HepG2 (cell line): ENCODE results near the gene ZNF331. TPM values are rescaled to one million over a fixed set of nuclear protein-coding genes. Genes with fewer than 3 reads are reported as not detected.
A peak's percentile ranks its signal among the peaks of the same experiment; 100 is the strongest.

ENCODE experiments used
- ATAC-seq: fragments of 200-7000 bp; cut with Tn5 transposase; 3 replicates; pipeline ENCODE4 v1.9.1; 2020; ENCODE audit warnings: mild to moderate bottlenecking, moderate library complexity
- BruUV-seq: library from RNA; stranded (reverse); fragments of 400-500 nt; replicated peaks from 2 replicates; lab custom pipeline; 2021; lab: Mats Ljungman, UMichigan
- CTCF ChIA-PET: fragments of 300-600 bp; formaldehyde crosslinking; extraction: SDS; loops from one replicate; lab custom pipeline; 2021; ENCODE audit warnings: low total read pairs, inconsistent platforms, low intra/inter-chr PET ratio; lab: Yijun Ruan, JAX
- POLR2A ChIA-PET: fragments of 350-600 bp; sonication (Branson Sonifier 250); formaldehyde crosslinking; loops from one replicate; lab custom pipeline; 2020; ENCODE audit warnings: antibody characterized with exemption, inconsistent platforms; lab: Yijun Ruan, JAX
- DNase-seq: peaks from one replicate; pipeline ENCODE4 v3.0.0-alpha.2; 2015; ENCODE audit warnings: low spot score
- FAIRE-seq: peaks from 3 replicates; lab custom pipeline; 2011; peaks lifted over from hg19 to GRCh38; lab: Jason Lieb, UNC
- H2AFZ ChIP-seq: one replicate; pipeline ENCODE4 v1.6.1; 2011; ENCODE audit warnings: low read length, inconsistent platforms
- H3K27ac ChIP-seq: fragments of 300-600 bp; 3 replicates; pipeline ENCODE4 v1.8.0; 2011; ENCODE audit warnings: mixed run types, mild to moderate bottlenecking, mixed read lengths, low read length, inconsistent platforms; ENCODE audit not compliant: insufficient read depth; ENCODE audit errors: extremely low read length
- H3K27me3 ChIP-seq, 2 experiments: fragments of 200-600 bp in 1 of 2; 2 replicates in 1 of 2; 3 replicates in 1 of 2; pipeline versions ENCODE4 v1.6.0 to v1.8.0; 2011; ENCODE audit warnings: low read length in 2 of 2, mild to moderate bottlenecking in 2 of 2, moderate library complexity in 2 of 2, inconsistent platforms in 1 of 2; ENCODE audit not compliant: insufficient read depth in 2 of 2, control insufficient read depth in 1 of 2
- H3K36me3 ChIP-seq, 2 experiments: fragments of 200-600 bp in 1 of 2; replicated peaks in 1 of 2; 2 replicates in 1 of 2; 3 replicates in 1 of 2; pipeline versions ENCODE4 v1.5.1 to v1.8.0; 2011; ENCODE audit warnings: low read length in 2 of 2, inconsistent platforms in 1 of 2; ENCODE audit not compliant: insufficient read depth in 2 of 2, control insufficient read depth in 1 of 2
- H3K4me1 ChIP-seq: 2 replicates; pipeline ENCODE4 v1.5.1; 2012; ENCODE audit warnings: low read length, inconsistent platforms; ENCODE audit not compliant: insufficient read depth
- H3K4me2 ChIP-seq: 2 replicates; pipeline ENCODE4 v1.6.0; 2011; ENCODE audit warnings: low read depth, low read length, inconsistent platforms
- H3K4me3 ChIP-seq, 3 experiments: fragments of 200-600 bp in 1 of 3; sonication (generic), shearing (Covaris generic) in 1 of 3; replicated peaks in 1 of 3; 2 replicates each; pipeline ENCODE4 v1.5.1; 2011 to 2016; ENCODE audit warnings: low read length in 3 of 3, inconsistent platforms in 2 of 3, low read depth in 2 of 3, mild to moderate bottlenecking in 2 of 3, control low read depth in 1 of 3, mixed read lengths in 1 of 3; ENCODE audit not compliant: insufficient read depth in 1 of 3
- H3K79me2 ChIP-seq: one replicate; pipeline ENCODE4 v1.6.1; 2011; ENCODE audit warnings: low read length, inconsistent platforms; ENCODE audit not compliant: insufficient read depth
- H3K9ac ChIP-seq: 2 replicates; pipeline ENCODE4 v1.6.0; 2011; ENCODE audit warnings: mild to moderate bottlenecking, low read depth, low read length, inconsistent platforms; ENCODE audit not compliant: insufficient read depth
- H3K9me3 ChIP-seq: 2 replicates; pipeline ENCODE4 v1.5.1; 2012; ENCODE audit warnings: mild to moderate bottlenecking, low read length
- H4K20me1 ChIP-seq: 2 replicates; pipeline ENCODE4 v1.6.0; 2011; ENCODE audit warnings: inconsistent platforms, mild to moderate bottlenecking, low read length, moderate library complexity; ENCODE audit not compliant: insufficient read depth
- ATF5 ChIP-seq: sonication (generic); formaldehyde crosslinking; IDR thresholded peaks from 2 replicates; pipeline ENCODE4 v1.4.0; 2020; ENCODE audit warnings: mild to moderate bottlenecking, low read depth, missing genetic modification reagents
- EP300 ChIP-seq, 3 experiments: sonication (generic) in 1 of 3; formaldehyde crosslinking in 1 of 3; IDR thresholded peaks; 2 replicates each; pipeline versions ENCODE4 v1.5.1 to v1.6.1; 2011 to 2020; ENCODE audit warnings: low read depth in 2 of 3, low read length in 2 of 3, borderline replicate concordance in 1 of 3, improper control_type of control experiment in 1 of 3, mild to moderate bottlenecking in 1 of 3, missing genetic modification reagents in 1 of 3, moderate library complexity in 1 of 3
- FOXA3 ChIP-seq: IDR thresholded peaks from 2 replicates; pipeline ENCODE4 v1.6.1; 2016; ENCODE audit warnings: missing genetic modification reagents, missing compliant biosample characterization
- FOXM1 ChIP-seq: sonication (generic); formaldehyde crosslinking; IDR thresholded peaks from 2 replicates; pipeline ENCODE4 v1.5.0; 2020; ENCODE audit warnings: missing genetic modification reagents
- HDAC2 ChIP-seq: sonication (generic); formaldehyde crosslinking; IDR thresholded peaks from 2 replicates; pipeline ENCODE4 v1.4.0; 2020; ENCODE audit warnings: missing genetic modification reagents
- ISL2 ChIP-seq: sonication (generic); formaldehyde crosslinking; IDR thresholded peaks from 2 replicates; pipeline ENCODE4 v1.5.0; 2020; ENCODE audit warnings: missing genetic modification reagents
- MAZ ChIP-seq, 2 experiments: sonication (generic) in 1 of 2; formaldehyde crosslinking in 1 of 2; IDR thresholded peaks; 2 replicates each; pipeline versions ENCODE4 v1.5.0 to v1.6.1; 2012 to 2020; ENCODE audit warnings: low read depth in 2 of 2, mild to moderate bottlenecking in 2 of 2, borderline replicate concordance in 1 of 2, improper control_type of control experiment in 1 of 2, low read length in 1 of 2, missing genetic modification reagents in 1 of 2, moderate library complexity in 1 of 2
- MEIS2 ChIP-seq: sonication (generic); formaldehyde crosslinking; IDR thresholded peaks from 2 replicates; pipeline ENCODE4 v1.9.0; 2021; ENCODE audit warnings: mild to moderate bottlenecking, missing genetic modification reagents
- MLX ChIP-seq: IDR thresholded peaks from 2 replicates; pipeline ENCODE4 v1.6.1; 2016
- NCOA2 ChIP-seq: sonication (generic); formaldehyde crosslinking; IDR thresholded peaks from 2 replicates; pipeline ENCODE4 v1.8.0; 2022; ENCODE audit warnings: inconsistent platforms
- NFE2L1 ChIP-seq: sonication (generic); formaldehyde crosslinking; IDR thresholded peaks from 2 replicates; pipeline ENCODE4 v1.4.0; 2020; ENCODE audit warnings: missing genetic modification reagents, mild to moderate bottlenecking, borderline replicate concordance
- PAXIP1 ChIP-seq: sonication (generic); formaldehyde crosslinking; conservative IDR thresholded peaks from 2 replicates; pipeline ENCODE4 v1.4.0; 2020; ENCODE audit warnings: mild to moderate bottlenecking, missing genetic modification reagents, moderate library complexity
- SOX6 ChIP-seq, 2 experiments: fragments of 450-650 bp in 1 of 2; sonication (generic) in 1 of 2; formaldehyde crosslinking in 1 of 2; IDR thresholded peaks; 2 replicates each; pipeline versions ENCODE4 v1.4.0 to v1.6.1; 2017 to 2020; ENCODE audit warnings: antibody characterized with exemption in 1 of 2, mild to moderate bottlenecking in 1 of 2, missing genetic modification reagents in 1 of 2
- SRF ChIP-seq: IDR thresholded peaks from 2 replicates; pipeline ENCODE4 v1.6.1; 2011; ENCODE audit warnings: mild to moderate bottlenecking, low read depth, low read length, moderate library complexity
- SRSF1 ChIP-seq: fragments of 200-400 bp; formaldehyde crosslinking; optimal IDR thresholded peaks from 2 replicates; pipeline ENCODE3; 2017; ENCODE audit warnings: mild to moderate bottlenecking, low read depth, low read length, moderate library complexity
- ZKSCAN5 ChIP-seq: sonication (generic); formaldehyde crosslinking; IDR thresholded peaks from 2 replicates; pipeline ENCODE4 v1.5.1; 2020; ENCODE audit warnings: mild to moderate bottlenecking, missing genetic modification reagents
- ZNF256 ChIP-seq: sonication (generic); formaldehyde crosslinking; conservative IDR thresholded peaks from 2 replicates; pipeline ENCODE4 v1.4.0; 2020; ENCODE audit warnings: missing genetic modification reagents
- ZNF543 ChIP-seq: sonication (generic); formaldehyde crosslinking; IDR thresholded peaks from 2 replicates; pipeline ENCODE4 v1.4.0; 2020; ENCODE audit warnings: mild to moderate bottlenecking, missing genetic modification reagents
- ZNF761 ChIP-seq: sonication (generic); formaldehyde crosslinking; conservative IDR thresholded peaks from 2 replicates; pipeline ENCODE4 v1.4.0; 2020; ENCODE audit warnings: mild to moderate bottlenecking, missing genetic modification reagents
- ZNF839 ChIP-seq: sonication (generic); formaldehyde crosslinking; IDR thresholded peaks from 2 replicates; pipeline ENCODE4 v1.4.0; 2020; ENCODE audit warnings: missing genetic modification reagents, mild to moderate bottlenecking, borderline replicate concordance
- ZNF878 ChIP-seq: sonication (generic); formaldehyde crosslinking; IDR thresholded peaks from 2 replicates; pipeline ENCODE4 v1.8.1; 2023; ENCODE audit warnings: mild to moderate bottlenecking, missing genetic modification reagents, moderate library complexity
- WGBS: methylation state at CpG from one replicate; pipeline ENCODE4 v1.1.6; 2017; ENCODE audit warnings: low lambda C conversion rate; 5-methylcytosine and 5-hydroxymethylcytosine counted together
- in situ Hi-C: cut with HindIII; loops from 2 replicates; pipeline ENCODE4 v1.10.0; 2017; ENCODE audit warnings: low pct_unique_long_range_greater_than_20kb; ENCODE audit not compliant: extremely low pct_ligation_motif_present
- intact Hi-C: fragments of 100-400 bp; cut with micrococcal nuclease; formaldehyde crosslinking; loops from one replicate; pipeline ENCODE4 v1.10.0; 2022; ENCODE audit not compliant: unreplicated experiment
- polyA plus RNA-seq, 8 experiments: library from polyadenylated mRNA; depleted of rRNA in 3 of 8; stranded (reverse) in 7 of 8; unstranded in 1 of 8; fragments of >200 nt; fragmentation: Illumina TruSeq in 4 of 8; extraction: Trizol in 4 of 8; gene quantifications; 2 replicates each; pipeline versions ENCODE4 v1.2.1 to v1.2.3, GENCODE V29; 2011 to 2016; ENCODE audit warnings: low read depth in 4 of 8, missing spikeins in 1 of 8, mixed read lengths in 1 of 8; ENCODE audit not compliant: insufficient read depth in 1 of 8
- total RNA-seq, 5 experiments: library from RNA; depleted of rRNA; stranded (reverse); fragments of >200 nt; fragmentation: Illumina TruSeq; extraction: Trizol; gene quantifications; 2 replicates each; pipeline ENCODE4 v1.2.3, GENCODE V29; 2016; ENCODE audit warnings: low read depth in 1 of 5

The ZNF331 gene
- total and polyA plus RNA-seq, 2 of the 13 experiments (the other 11 are each of a cell fraction or from before 2014, with no cell fraction given), result 8.2 to 13.3 TPM

- peaks cover 21% of the 10 kb centered on the region for H3K9me3 ChIP-seq
- peaks cover 49% of the 10 kb centered on the region for H3K4me1 ChIP-seq
- no peak overlapping the region for H3K4me3 ChIP-seq
- in situ Hi-C loops (no loop called here), intact Hi-C loops (no loop called here)
- no peaks in the 10 kb centered on the region for H3K79me2 ChIP-seq
- ChIA-PET CTCF (no interaction called here), POLR2A (no interaction called here)
- FAIRE-seq (no peak), DNase-seq (no peak), ATAC-seq (no peak)
- H2AFZ ChIP-seq, result no peak overlapping the region
- H3K4me2 ChIP-seq, result no peak overlapping the region
- no peak overlapping the region for H3K9ac ChIP-seq
- peaks cover 12 to 25% of the 10 kb centered on the region in 2 experiments for H3K36me3 ChIP-seq
- peak overlapping the region; percentile 2 for H3K27ac ChIP-seq
- H3K27me3 ChIP-seq, result no peaks in the 10 kb centered on the region
- 56% methylated on average over 2 of the region's 2 CpGs for WGBS
- no TSS peak for BruUV-seq
- no peaks in the 10 kb centered on the region for H4K20me1 ChIP-seq
- TF ChIP-seq MAZ (IDR thresholded peaks at IDR 0.05; ENCODE audit: borderline replicate concordance, low read depth, low read length) (no peak), MAZ (CRISPR knock-in tag; IDR thresholded peaks at IDR 0.05; ENCODE audit: low read depth) (no peak), FOXA3 (CRISPR knock-in tag) (peak; percentile 65; the same call in 1 of the 2 replicates), NFE2L1 (CRISPR knock-in tag) (no peak), PAXIP1 (CRISPR knock-in tag) (peak; percentile 47), HDAC2 (CRISPR knock-in tag) (peak; percentile 34; the same call in 1 of the 2 replicates), SRF (no peak), ZNF543 (no peak), ZNF839 (CRISPR knock-in tag) (no peak), NCOA2 (CRISPR knock-in tag) (peak; percentile 60), EP300 (IDR thresholded peaks at IDR 0.05; ENCODE audit: low read depth in 2 of 2, low read length in 2 of 2) (peak in 1 of 2 experiments; percentile 31; a peak in 1 of 4 replicates), EP300 (CRISPR knock-in tag; IDR thresholded peaks at IDR 0.05; ENCODE audit: borderline replicate concordance) (no peak), ISL2 (CRISPR knock-in tag) (peak; percentile 37; the same call in 1 of the 2 replicates), SRSF1 (no peak), ZNF761 (CRISPR knock-in tag) (no peak), SOX6 (IDR thresholded peaks at IDR 0.05) (no peak), SOX6 (CRISPR knock-in tag; IDR thresholded peaks at IDR 0.05) (peak; percentile 21; the same call in 1 of the 2 replicates), MEIS2 (CRISPR knock-in tag) (no peak), FOXM1 (no peak), ATF5 (CRISPR knock-in tag) (no peak), MLX (CRISPR knock-in tag) (no peak), ZKSCAN5 (no peak), ZNF256 (CRISPR knock-in tag) (no peak), ZNF878 (CRISPR knock-in tag) (no peak)
These were observed 41.6 kb downstream of the ZNF331 start for GRCh38 chr19:53579518-53579917.
